ENCODE data around the gene ZBED6.

DNA sequence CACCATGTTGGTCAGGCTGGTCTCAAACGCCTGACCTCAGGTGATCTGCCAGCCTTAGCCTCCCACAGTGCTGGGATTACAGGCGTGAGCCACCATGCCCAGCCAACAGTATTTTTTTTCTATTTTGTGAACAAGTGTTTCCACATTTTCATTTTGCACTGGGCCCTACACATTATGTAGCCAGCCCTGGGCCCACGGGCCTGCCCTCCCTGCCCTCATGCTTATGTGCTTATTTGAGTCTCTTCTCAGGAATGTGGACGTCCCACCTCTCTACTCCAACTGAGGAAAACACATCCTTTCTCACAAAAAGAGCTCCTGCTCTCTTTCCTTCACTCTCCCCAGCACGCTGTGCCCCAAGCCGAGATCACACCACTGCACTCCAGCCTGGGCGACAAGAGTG is 13.5 kb upstream of the ZBED6 start:
- TF ChIP-seq CTCF (IDR thresholded peaks at IDR 0.05; ENCODE audit: low read depth, low read length, poor library complexity, severe bottlenecking): no peak
- TF ChIP-seq EZH2phosphoT487 (IDR thresholded peaks at IDR 0.05; ENCODE audit: borderline replicate concordance, low read length): no peak
